VCaP (cell line): ENCODE data around the gene IVD.
"Not testable (repeated sequence)": the region's sequence is repeated elsewhere in the genome, so short reads cannot be mapped to it uniquely, and the experiment has no call there.

ENCODE experiments used
- H3K27ac ChIP-seq: fragments of 450-650 bp; 2 replicates; pipeline ENCODE4 v1.5.1; 2017
- TF ChIP-seq, protein P1 (sequence below): fragments of 450-650 bp; conservative IDR thresholded peaks from 2 replicates; pipeline ENCODE4 v1.5.1; 2017; ENCODE audit warnings: mild to moderate bottlenecking, moderate library complexity

Gene IVD

DNA sequence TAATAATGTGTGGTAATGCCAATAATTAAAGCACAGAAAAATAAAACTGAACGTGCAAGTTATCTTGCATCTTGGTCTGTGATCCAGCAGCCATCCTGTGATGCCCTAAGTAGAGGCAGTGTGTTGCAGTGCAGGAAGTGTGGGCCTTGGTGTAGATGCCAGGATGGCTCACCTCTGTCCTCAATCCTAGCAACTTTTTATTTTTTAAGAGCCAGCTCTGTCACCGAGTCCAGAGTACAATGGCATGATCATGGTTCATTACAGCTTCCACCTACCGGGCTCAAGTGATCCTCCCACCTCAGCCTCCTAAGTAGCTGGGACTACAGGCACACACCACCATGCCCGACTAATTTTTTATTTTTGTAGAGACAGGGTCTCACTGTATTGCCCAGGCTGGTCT, 42.8 kb downstream of the IVD start:
- H3K27ac ChIP-seq = no peak overlapping the region
- TF ChIP-seq, protein P1, sequence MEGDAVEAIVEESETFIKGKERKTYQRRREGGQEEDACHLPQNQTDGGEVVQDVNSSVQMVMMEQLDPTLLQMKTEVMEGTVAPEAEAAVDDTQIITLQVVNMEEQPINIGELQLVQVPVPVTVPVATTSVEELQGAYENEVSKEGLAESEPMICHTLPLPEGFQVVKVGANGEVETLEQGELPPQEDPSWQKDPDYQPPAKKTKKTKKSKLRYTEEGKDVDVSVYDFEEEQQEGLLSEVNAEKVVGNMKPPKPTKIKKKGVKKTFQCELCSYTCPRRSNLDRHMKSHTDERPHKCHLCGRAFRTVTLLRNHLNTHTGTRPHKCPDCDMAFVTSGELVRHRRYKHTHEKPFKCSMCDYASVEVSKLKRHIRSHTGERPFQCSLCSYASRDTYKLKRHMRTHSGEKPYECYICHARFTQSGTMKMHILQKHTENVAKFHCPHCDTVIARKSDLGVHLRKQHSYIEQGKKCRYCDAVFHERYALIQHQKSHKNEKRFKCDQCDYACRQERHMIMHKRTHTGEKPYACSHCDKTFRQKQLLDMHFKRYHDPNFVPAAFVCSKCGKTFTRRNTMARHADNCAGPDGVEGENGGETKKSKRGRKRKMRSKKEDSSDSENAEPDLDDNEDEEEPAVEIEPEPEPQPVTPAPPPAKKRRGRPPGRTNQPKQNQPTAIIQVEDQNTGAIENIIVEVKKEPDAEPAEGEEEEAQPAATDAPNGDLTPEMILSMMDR = no peak

DNA sequence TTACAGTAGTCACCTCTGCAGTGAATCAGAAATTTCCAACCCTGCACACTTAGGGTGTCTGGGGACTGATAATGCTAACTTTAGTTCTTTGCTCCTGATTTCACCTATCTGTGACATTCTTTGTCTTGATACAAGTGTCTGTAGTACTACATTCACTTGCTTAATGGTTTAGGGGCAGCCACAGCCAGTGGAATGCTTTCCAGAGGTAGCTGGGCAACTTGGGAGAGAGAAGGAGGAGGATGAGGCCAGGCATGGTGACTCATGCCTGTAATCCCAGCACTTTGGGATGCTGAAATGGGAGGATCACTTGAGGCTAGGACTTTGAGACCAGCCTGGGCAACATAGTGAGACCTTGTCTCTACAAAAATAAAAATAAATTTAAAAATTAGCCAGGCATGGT, 43.7 kb downstream of the IVD start:
- H3K27ac ChIP-seq = no peak overlapping the region
- TF ChIP-seq, protein P1 = no peak

DNA sequence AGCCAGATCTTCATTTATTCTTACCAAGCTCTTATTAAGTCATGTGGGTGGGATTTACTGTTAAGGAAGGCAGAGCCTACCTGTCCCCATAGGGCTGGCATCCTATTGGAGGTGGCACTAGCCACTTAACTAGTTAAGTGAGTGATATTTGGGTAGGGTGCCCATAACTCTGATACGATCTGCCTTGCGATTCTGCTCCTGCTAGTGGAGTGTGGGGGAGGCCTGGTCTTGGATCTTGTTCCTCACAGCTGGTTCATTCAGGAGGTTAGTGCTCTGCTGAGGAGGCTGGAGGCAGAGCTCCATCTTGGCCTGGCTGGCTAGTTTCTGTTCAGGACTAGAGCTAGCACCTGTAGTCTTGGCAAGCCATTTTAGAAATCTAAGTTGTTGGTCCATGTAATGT, 44.5 kb downstream of the IVD start:
- H3K27ac ChIP-seq = no peak overlapping the region
- TF ChIP-seq, protein P1 = no peak

DNA sequence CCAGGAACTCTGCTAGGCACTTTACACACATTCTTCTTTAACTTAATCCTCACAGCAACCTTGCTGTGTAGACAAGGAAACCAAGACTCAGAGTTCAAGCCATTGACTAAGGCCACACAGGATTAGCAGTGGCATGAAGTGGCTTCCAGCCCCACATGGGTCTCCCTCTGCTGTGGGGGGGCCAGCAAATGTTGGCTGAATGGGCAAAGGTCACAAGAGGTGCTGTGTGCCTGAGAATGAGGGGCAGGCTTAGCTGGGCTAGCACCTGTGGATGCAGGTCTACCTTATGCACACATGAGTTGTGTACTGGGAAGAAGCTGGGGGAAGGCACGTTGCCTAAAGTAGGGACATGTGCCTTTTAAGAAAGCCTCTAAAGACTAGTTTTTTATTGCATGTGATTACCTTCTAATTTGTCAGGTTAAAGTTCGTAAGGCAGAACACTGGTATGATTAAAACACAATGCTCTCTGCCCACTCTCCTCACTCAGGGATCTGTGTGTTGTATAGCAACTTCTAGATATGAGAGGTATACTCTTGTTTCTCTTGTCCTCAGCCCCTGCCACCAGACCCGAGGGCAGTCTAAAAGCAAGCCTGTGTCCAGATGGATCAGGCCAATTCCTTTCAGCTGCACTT, 46.0 kb downstream of the IVD start:
- TF ChIP-seq, protein P1 = no peak
- H3K27ac ChIP-seq = no peak overlapping the region

DNA sequence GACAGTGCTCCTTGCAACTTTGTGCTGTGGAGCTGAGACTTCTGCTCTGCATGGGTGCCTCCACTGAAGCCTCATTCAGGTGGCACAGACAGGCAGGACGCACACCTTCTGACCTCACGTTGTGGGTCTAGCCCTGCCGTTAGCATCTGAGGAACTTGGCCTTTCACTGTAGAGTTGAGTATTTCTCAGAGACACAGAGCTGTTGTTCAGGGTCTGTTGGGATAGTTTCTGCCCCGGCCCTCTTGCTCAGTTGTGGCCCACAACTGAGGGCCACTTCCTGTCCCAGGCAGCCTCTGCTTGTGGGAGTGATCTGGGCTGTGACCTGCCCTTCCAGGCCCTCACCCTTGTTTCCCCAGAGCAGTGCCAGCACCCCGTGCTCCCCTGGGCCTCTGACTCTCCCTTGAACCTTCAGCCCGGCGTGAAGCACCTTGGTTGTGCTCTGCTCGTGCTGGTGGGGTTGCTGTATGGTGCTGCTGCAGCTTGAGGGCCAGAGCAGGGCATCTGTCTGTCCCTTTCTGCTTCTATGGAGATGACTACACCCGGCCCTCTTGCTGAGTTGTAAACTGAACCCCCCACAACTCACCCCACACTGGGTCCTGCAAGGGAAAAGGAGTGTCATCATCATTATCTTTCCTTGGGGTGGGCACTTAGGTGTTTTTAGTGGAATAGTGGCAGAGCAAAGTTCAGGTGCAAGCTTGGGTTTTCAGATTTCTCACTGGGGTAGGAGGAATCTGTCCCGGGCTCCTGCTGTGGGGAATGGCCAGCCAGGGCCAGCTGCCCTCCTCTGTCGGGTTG, 46.9 kb downstream of the IVD start:
- TF ChIP-seq, protein P1 = no peak
- H3K27ac ChIP-seq = no peak overlapping the region

DNA sequence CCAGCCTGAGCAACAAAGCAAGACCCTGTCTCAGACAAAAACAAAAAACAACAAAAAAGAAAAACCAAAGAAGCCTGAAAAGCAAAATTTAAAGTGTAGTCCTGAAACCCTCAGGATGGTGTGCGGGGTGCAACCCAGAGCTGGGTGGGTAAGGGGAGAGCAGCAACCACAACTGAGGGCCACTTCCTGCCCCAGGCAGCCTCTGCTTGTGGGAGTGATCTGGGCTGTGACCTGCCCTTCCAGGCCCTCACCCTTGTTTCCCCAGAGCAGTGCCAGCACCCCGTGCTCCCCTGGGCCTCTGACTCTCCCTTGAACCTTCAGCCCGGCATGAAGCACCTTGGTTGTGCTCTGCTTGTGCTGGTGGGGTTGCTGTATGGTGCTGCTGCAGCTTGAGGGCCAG, 48.3 kb downstream of the IVD start:
- not testable (repeated sequence) for H3K27ac ChIP-seq

DNA sequence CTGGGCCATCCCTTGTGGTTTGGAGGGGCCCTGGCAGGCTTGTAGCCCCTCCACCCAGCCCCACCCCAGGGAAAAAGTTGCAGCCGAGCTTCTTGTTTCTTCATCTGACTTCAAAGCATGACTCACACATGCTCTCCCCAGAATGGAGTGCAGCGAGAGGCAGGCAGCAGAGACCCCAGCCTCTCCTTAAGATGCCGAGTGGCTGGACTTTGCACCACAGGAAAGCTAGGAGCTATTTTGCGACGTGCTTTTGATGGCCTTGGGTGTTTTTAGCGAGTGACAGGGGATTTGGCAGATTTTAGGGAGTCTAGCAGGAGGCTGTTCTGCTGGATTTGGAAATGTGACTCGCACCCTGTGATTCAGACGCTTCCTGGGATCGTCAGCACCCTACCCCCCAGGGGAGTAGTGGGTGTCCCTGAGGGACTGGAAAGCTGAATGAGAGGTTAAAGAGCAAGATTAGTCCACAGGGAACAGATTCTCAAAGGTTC, 49.4 kb downstream of the IVD start:
- H3K27ac ChIP-seq = no peak overlapping the region

More for the DNA sequence above, 49.4 kb downstream of the IVD start:
- TF ChIP-seq, protein P1 = no peak
